H1 (cell line): Measurements from ENCODE around the gene GRM8.

Source experiments
- BCL11A ChIP-seq, 2 experiments: IDR thresholded peaks; one replicate each; pipeline ENCODE4 v1.6.1; 2011; ENCODE audit warnings: low read depth in 2 of 2, low read length in 2 of 2, mild to moderate bottlenecking in 2 of 2
- CBX8 ChIP-seq: fragments of 300-800, 300-1000 bp; sonication (generic); IDR thresholded peaks from 2 replicates; pipeline ENCODE4 v1.7.1; 2016; ENCODE audit warnings: low read depth, low read length, borderline replicate concordance
- CTCF ChIP-seq, 3 experiments: IDR thresholded peaks; 1 replicate in 2 of 3; 2 replicates in 1 of 3; pipeline versions ENCODE4 v1.5.1 to v1.6.1; 2011; ENCODE audit warnings: low read length in 3 of 3, mild to moderate bottlenecking in 3 of 3, inconsistent platforms in 2 of 3, low read depth in 1 of 3, moderate library complexity in 1 of 3; ENCODE audit not compliant: insufficient read depth in 1 of 3; ENCODE audit errors: control extremely low read depth in 1 of 3
- EZH2 ChIP-seq: fragments of 200-600 bp; sonication (generic); IDR thresholded peaks from 2 replicates; pipeline ENCODE4 v1.7.1; 2012; ENCODE audit warnings: low read depth, mild to moderate bottlenecking, moderate library complexity, low read length, inconsistent platforms; ENCODE audit not compliant: severe bottlenecking
- HDAC6 ChIP-seq: IDR thresholded peaks from one replicate; pipeline ENCODE4 v1.7.1; 2012; ENCODE audit warnings: low read depth, mild to moderate bottlenecking, inconsistent platforms, low read length, moderate library complexity
- MAX ChIP-seq: IDR thresholded peaks from 2 replicates; pipeline ENCODE4 v1.6.1; 2012; ENCODE audit warnings: inconsistent platforms
- POLR2A ChIP-seq, 2 experiments: IDR thresholded peaks; 1 replicate in 1 of 2; 2 replicates in 1 of 2; pipeline ENCODE4 v1.6.1; 2011; ENCODE audit warnings: low read depth in 2 of 2, low read length in 2 of 2, mild to moderate bottlenecking in 2 of 2; ENCODE audit errors: control extremely low read depth in 1 of 2
- RAD21 ChIP-seq, 2 experiments: IDR thresholded peaks in 1 of 2; conservative IDR thresholded peaks in 1 of 2; 2 replicates each; pipeline ENCODE4 v1.6.1; 2011; ENCODE audit warnings: low read depth in 2 of 2, low read length in 2 of 2, improper control_type of control experiment in 1 of 2, inconsistent platforms in 1 of 2, mild to moderate bottlenecking in 1 of 2, moderate library complexity in 1 of 2
- SIX5 ChIP-seq: IDR thresholded peaks from 2 replicates; pipeline ENCODE4 v1.6.1; 2011; ENCODE audit warnings: mild to moderate bottlenecking, low read depth, low read length
- SP2 ChIP-seq: IDR thresholded peaks from 2 replicates; pipeline ENCODE4 v1.6.1; 2012; ENCODE audit warnings: mild to moderate bottlenecking, low read length, inconsistent platforms
- TAF1 ChIP-seq: IDR thresholded peaks from 2 replicates; pipeline ENCODE4 v1.6.1; 2011; ENCODE audit warnings: mild to moderate bottlenecking, low read depth, low read length
- YY1 ChIP-seq: IDR thresholded peaks from 2 replicates; pipeline ENCODE4 v1.6.1; 2011; ENCODE audit warnings: low read depth, mild to moderate bottlenecking, low read length
- ZNF274 ChIP-seq: IDR thresholded peaks from 2 replicates; pipeline ENCODE4 v1.7.0; 2012; ENCODE audit warnings: low read length, borderline replicate concordance; ENCODE audit errors: extremely low read depth

- TF ChIP-seq CTCF (IDR thresholded peaks at IDR 0.05; ENCODE audit: control extremely low read depth in 1 of 3, insufficient read depth in 1 of 3, low read depth in 1 of 3, low read length in 3 of 3) (no peak), RAD21 (IDR thresholded peaks at IDR 0.05 in 1 of 2, conservative IDR thresholded peaks at IDR 0.05 in 1 of 2; ENCODE audit: low read depth in 2 of 2, low read length in 2 of 2) (no peak), MAX (no peak), POLR2A (IDR thresholded peaks at IDR 0.05; ENCODE audit: control extremely low read depth in 1 of 2, low read depth in 2 of 2, low read length in 2 of 2) (no peak), ZNF274 (no peak), CBX8 (no peak), SP2 (no peak), BCL11A (IDR thresholded peaks at IDR 0.05; ENCODE audit: low read depth in 2 of 2, low read length in 2 of 2) (no peak), HDAC6 (no peak), EZH2 (no peak), TAF1 (no peak), YY1 (no peak), SIX5 (no peak)
These were observed 841.5 kb downstream of the GRM8 start for GRCh38 chr7:126411032-126411820.
